ENCODE results near the gene SURF2. TPM values are rescaled to one million over a fixed set of nuclear protein-coding genes. Genes with fewer than 3 reads are reported as not detected.

SURF2 gene
- total and polyA plus RNA-seq, 2 donors (not counting 3 experiments of a cell fraction or from before 2014, with no cell fraction given) = 10.6 to 14.2 TPM

- H4K20me1 ChIP-seq (replicated peaks; ENCODE audit: control insufficient read depth, extremely low read depth, insufficient read depth, low read length) = peaks cover 2% of the 10 kb centered on the region
- peaks cover 16 to 54% of the 10 kb centered on the region in 2 experiments for H3K36me3 ChIP-seq (ENCODE audit: control insufficient read depth in 2 of 2, extremely low read depth in 1 of 2, insufficient read depth in 2 of 2, low read length in 2 of 2)
- H3K27ac ChIP-seq (ENCODE audit: insufficient read depth, low read depth, low read length) = no peak overlapping the region
- H2AFZ ChIP-seq (ENCODE audit: low read depth, low read length) = no peak overlapping the region
- H3K4me1 ChIP-seq (ENCODE audit: control insufficient read depth, extremely low read depth, insufficient read depth, low read length) = peaks cover 20% of the 10 kb centered on the region
- POLR2A ChIA-PET = interaction anchor here (1.5 kb wide), 1 partner anchor 19 kb away, joined by 3 read pairs; no protein-coding TSS in a partner anchor
- H3K9ac ChIP-seq (replicated peaks; ENCODE audit: extremely low read depth, insufficient read depth, low read length) = no peak overlapping the region
- no peak overlapping the region for H3K4me2 ChIP-seq (ENCODE audit: insufficient read depth, low read length)
- BruUV-seq (replicated peaks) = no TSS peak
- TF ChIP-seq MYC (IDR thresholded peaks at IDR 0.05; ENCODE audit: low read depth, low read length) (no peak), EZH2 (IDR thresholded peaks at IDR 0.05; ENCODE audit: borderline replicate concordance, low read depth, low read length, severe bottlenecking) (no peak), JUN (IDR thresholded peaks at IDR 0.05; ENCODE audit: borderline replicate concordance, insufficient read depth, insufficient read length, low read depth) (no peak), POLR2A (IDR thresholded peaks at IDR 0.05; ENCODE audit: low read depth, low read length) (no peak), POLR2AphosphoS5 (IDR thresholded peaks at IDR 0.05; ENCODE audit: insufficient read depth, low read depth, low read length) (no peak), FOS (IDR thresholded peaks at IDR 0.05; ENCODE audit: borderline replicate concordance, insufficient read depth, low read length) (no peak), GATA2 (IDR thresholded peaks at IDR 0.05; ENCODE audit: insufficient read depth, insufficient read length, low read depth, low read length) (no peak)
- TF ChIP-seq, protein P1, sequence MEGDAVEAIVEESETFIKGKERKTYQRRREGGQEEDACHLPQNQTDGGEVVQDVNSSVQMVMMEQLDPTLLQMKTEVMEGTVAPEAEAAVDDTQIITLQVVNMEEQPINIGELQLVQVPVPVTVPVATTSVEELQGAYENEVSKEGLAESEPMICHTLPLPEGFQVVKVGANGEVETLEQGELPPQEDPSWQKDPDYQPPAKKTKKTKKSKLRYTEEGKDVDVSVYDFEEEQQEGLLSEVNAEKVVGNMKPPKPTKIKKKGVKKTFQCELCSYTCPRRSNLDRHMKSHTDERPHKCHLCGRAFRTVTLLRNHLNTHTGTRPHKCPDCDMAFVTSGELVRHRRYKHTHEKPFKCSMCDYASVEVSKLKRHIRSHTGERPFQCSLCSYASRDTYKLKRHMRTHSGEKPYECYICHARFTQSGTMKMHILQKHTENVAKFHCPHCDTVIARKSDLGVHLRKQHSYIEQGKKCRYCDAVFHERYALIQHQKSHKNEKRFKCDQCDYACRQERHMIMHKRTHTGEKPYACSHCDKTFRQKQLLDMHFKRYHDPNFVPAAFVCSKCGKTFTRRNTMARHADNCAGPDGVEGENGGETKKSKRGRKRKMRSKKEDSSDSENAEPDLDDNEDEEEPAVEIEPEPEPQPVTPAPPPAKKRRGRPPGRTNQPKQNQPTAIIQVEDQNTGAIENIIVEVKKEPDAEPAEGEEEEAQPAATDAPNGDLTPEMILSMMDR (IDR thresholded peaks at IDR 0.05; ENCODE audit: extremely low read depth in 1 of 2, insufficient read depth in 1 of 2, low read depth in 1 of 2, low read length in 2 of 2) = no peak
- TF ChIP-seq, protein P2, sequence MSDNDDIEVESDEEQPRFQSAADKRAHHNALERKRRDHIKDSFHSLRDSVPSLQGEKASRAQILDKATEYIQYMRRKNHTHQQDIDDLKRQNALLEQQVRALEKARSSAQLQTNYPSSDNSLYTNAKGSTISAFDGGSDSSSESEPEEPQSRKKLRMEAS (IDR thresholded peaks at IDR 0.05; ENCODE audit: insufficient read depth, insufficient read length) = no peak
- dilution Hi-C loops (cut with MboI; ENCODE audit: extremely low pct_ligation_motif_present, low sequenced_read_pairs) = no loop called here
- H3K9me1 ChIP-seq (replicated peaks; ENCODE audit: control insufficient read depth, extremely low read depth, insufficient read depth, low read length) = no peaks in the 10 kb centered on the region
- CTCF ChIA-PET = interaction anchor here (1.0 kb wide), 1 partner anchor 21 kb away, joined by 3 read pairs; the partner anchor contains the start of genes MED22 and RPL7A
- H3K79me2 ChIP-seq (ENCODE audit: control insufficient read depth, insufficient read depth, low read length) = peaks cover 97% of the 10 kb centered on the region
- H3K27me3 ChIP-seq (ENCODE audit: control insufficient read depth in 2 of 2, insufficient read depth in 2 of 2, low read length in 2 of 2) = no peaks in the 10 kb centered on the region
- H3K4me3 ChIP-seq (replicated peaks in 1 of 3; ENCODE audit: insufficient read depth in 1 of 3, low read depth in 1 of 3, low read length in 3 of 3) = no peak overlapping the region
- no peaks in the 10 kb centered on the region for H3K9me3 ChIP-seq (replicated peaks; ENCODE audit: control insufficient read depth, insufficient read depth, low read length)
- intact Hi-C loops (cut with micrococcal nuclease) = no loop called here
- FAIRE-seq (no peak), DNase-seq (ENCODE audit: low read depth, low spot score) (no peak)
These were observed 13.1 kb downstream of the SURF2 start for GRCh38 chr9:133369422-133369821.
